Right renal cortex interstitium (tissue), 3 donors: ENCODE data around the gene MYBPC1. TPM values are rescaled to one million over a fixed set of nuclear protein-coding genes. Genes with fewer than 3 reads are reported as not detected.

Experiments used
- DNase-seq, 3 donors: peaks; one replicate each; pipeline ENCODE4 v3.0.0-alpha.2; 2013; ENCODE audit warnings: low read depth in 3 of 3, low spot score in 2 of 3
- polyA plus RNA-seq, 3 donors: library from polyadenylated mRNA; unstranded; fragments of 120-200 nt; gene quantifications; one replicate each; pipeline ENCODE4 v1.2.1, GENCODE V29; 2013; ENCODE audit not compliant: insufficient read length in 3 of 3

Gene MYBPC1
- polyA plus RNA-seq, 3 donors = not detected

- no peak for DNase-seq
These were observed 2.4 kb downstream of the MYBPC1 start for GRCh38 chr12:101597164-101597563.

GRCh38 chr12:101598483-101598882 lies 3.7 kb downstream of the MYBPC1 start:
- no peak for DNase-seq

DNA sequence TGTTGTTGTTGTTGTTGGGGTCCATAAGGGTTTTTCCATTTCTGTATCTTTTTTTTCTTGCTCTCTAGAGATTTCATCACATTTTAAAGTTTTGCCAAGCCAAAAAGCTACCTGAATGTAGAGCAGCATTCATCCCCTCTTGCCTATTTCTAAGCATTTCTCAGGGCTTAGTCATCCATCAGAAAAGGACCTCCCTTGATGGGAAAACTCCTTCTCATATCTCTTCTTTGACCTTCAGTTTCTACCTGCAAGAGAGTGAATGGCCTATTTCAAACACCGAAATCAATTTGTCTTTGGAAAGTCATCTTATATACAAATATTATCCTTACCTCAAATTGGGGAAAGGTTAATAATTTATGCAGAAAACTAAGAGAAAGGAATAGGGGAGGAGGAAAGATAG lies 4.5 kb downstream of the MYBPC1 start:
- DNase-seq = no peak

DNA sequence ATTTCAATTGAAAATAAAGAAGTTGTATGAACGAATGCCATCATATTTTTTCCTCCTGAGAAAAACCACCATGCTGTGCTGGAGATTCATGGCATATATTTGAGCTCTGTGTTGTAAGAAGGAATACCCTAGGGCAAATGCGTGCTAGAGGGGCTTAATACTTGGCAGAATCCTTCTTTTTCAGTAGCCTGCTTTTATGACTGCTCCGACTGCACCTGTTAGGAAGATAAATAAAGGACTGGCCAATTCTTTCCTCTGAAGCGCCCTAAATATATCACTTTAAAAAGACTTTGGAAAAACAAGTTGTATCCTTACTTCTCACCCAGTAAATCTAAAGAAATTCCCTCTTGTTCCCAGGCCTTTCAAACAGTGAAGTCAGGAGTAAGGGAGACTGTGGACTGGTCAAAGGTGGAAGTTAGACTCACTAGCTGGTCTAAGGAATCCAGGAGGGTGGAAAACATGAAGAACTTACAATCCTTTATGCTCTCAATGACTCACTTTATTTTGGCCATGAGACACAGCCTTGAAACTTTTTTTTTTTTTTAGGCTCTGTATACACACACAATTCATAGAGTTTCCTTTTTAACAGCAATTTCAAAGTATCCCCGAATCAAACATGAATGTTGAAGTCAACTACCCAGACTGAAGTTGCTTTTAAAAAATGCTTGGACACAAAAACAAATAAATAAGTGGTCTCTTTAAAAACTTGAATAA lies 5.2 kb downstream of the MYBPC1 start:
- DNase-seq = no peak

- DNase-seq = no peak
These were observed 9.4 kb downstream of the MYBPC1 start for GRCh38 chr12:101604132-101604531.

DNA sequence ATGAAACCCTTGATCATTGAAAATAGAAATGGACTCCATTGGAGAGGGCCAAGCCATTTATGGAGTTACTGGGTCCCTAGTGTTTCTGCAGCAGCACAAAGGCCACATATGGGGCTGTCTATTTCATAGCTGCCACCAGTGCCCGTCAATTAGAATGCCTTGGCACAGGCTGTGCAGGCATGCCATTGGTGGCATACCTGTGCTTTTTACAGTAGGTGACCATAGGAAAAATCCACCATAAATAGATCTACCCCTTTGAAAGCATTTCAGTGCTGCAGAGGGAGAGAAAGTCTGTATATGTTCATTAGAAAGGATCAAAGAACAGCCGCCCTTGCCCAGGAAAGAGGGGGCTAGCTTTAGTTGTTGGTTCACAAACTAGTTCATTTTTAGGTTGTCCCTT lies 13.1 kb downstream of the MYBPC1 start:
- DNase-seq = no peak

GRCh38 chr12:101608301-101609133 lies 13.7 kb downstream of the MYBPC1 start:
- no peak for DNase-seq

- DNase-seq = no peak
These were observed 14.4 kb downstream of the MYBPC1 start for GRCh38 chr12:101609198-101609597.

DNA sequence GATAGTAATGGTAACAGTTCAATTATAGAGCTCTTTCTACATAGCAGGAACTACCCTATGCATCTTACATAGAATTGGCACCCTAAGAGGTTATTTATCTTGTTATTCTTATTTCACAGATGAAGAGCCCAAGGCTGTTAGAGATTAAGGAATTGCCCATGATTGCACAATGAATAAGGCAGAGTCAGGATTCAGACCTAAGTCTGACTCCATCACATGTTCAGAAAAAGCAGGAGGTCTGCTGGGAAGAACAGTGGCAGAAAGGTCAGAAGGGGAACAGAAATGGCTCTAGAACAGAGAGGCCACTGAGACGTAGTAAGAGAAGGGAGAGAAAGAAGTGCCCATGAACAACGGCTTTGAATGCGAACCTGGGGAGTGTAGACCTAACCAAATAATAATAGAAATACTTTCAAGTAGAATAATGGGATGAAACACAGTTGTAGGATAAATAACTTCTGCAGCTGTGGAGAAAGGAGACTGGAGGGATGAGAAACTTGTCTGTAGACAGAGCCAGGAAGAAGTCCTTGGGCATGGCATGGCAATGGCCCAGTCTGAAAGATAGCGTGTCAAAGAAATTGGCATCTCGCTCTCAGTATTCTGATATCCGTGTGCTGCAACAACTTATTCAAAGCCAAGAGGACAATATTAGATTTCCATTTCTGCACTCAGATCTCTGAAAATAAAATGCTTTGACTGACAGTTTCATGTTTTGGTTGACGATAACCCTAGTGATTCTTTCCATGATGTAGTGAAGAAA lies 17.6 kb downstream of the MYBPC1 start:
- DNase-seq = no peak

DNA sequence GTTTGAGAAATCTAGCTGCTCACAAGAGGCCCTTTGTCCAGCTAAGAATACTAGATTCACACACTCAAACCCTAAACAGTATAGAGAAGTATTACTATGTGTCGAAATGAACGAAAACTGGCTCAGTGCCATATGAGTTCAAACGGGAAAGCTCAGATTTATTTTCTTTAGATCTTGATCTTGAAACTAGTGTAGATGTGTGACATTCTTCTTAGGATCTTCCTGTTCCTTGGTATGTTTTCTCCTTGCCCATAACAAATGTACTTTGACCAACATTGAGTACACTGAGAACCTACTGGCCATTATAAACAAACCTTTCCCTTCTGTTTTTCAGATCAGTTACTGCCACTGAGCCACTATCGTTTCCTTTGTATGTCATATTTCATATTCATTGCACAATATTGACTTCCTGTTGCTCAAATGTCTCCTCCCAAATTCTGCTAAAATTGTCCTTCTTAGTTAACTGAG lies 21.3 kb downstream of the MYBPC1 start:
- no peak for DNase-seq

DNA sequence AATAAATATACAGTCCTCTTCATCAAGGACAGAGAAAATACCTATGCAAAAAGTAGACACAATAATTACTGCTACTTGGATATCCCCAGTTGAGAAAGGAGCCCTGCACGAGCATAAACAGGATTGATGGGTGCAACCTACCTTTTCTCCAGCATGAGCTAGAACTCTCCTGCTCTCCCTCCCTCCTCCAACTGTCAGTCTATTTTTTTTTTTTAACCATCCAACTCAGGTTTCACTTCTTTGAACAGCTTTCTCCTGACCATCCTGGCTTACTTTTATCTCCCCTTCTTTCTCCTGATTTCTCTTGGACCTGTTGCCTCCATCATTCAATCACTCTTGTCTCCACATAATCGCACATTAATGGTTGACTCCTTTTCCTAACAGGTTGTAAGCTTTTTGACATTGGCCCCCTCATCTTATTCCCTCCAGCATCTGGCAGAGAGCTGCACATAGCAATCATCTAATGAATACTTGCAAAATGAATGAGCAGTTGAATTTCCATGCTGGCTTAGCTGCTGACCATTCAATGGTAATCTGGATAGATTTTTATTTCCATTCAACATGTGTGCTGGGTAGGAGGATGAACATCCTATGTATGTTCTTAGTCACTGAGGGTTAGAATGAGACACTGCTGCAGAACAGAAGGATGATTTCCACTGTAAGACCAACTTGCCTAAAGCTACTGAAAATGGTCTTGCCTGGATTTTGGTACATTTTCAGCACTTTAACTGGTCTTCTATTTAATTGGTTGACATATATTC lies 24.4 kb downstream of the MYBPC1 start:
- DNase-seq = no peak

- DNase-seq = no peak
These were observed 25.3 kb downstream of the MYBPC1 start for GRCh38 chr12:101619858-101620761.

GRCh38 chr12:101620762-101621133 lies 26.0 kb downstream of the MYBPC1 start:
- no peak for DNase-seq

DNA sequence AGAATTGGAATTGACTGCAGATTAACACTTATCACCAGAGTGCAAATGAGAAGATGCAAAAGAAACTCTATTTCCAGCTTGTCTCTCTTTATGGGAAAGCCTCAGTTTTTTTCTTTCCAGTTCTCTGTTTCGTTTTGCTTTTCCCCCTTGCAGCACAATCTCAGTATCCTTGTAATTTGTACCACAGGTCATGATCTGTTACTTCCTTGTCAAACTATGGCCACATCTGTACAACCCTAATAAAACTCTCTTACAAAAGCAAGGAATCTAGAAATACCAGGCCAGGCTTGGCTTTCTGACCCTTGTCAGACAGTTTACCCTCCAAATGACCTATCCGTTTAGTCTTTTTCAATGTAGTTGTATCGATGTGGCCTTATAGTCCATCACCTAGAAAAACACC lies 33.9 kb downstream of the MYBPC1 start:
- DNase-seq = no peak

DNA sequence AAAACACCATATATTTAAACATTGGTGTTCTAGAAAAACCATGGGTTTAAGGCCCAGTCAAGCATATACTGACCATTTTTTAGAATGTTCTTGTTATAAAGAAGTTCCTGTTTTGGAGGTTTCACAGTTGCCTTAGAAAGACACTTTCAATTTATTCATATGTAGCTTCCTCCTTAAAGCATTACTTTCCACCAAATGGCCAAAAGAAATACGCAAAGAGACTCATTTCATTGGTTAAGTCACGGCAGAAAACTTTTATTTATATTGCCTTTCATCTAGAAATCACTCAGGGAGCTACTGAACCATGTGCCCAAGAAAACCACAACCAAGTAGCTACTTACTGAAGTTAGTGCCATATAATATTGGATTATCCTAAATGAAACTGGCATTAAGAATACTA lies 40.0 kb downstream of the MYBPC1 start:
- DNase-seq = no peak

DNA sequence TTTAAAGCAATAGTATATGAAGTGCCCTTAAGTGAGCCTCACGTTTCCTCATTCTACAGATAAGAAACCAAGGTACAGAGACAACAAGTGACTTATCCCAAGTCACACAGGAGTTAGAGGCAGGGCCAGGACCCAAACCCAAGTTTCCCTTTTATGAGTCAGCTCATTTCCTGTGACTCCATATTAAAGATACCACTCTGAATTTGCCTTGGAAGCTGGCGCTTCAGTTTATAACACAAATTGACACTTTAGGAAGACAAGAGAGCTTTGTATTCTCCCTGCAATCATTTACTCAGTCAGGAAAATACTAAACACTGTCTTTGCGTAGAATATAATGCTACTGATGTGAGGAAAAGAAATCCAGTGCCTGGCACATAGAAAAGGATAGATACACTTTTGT lies 43.2 kb downstream of the MYBPC1 start:
- no peak for DNase-seq

DNA sequence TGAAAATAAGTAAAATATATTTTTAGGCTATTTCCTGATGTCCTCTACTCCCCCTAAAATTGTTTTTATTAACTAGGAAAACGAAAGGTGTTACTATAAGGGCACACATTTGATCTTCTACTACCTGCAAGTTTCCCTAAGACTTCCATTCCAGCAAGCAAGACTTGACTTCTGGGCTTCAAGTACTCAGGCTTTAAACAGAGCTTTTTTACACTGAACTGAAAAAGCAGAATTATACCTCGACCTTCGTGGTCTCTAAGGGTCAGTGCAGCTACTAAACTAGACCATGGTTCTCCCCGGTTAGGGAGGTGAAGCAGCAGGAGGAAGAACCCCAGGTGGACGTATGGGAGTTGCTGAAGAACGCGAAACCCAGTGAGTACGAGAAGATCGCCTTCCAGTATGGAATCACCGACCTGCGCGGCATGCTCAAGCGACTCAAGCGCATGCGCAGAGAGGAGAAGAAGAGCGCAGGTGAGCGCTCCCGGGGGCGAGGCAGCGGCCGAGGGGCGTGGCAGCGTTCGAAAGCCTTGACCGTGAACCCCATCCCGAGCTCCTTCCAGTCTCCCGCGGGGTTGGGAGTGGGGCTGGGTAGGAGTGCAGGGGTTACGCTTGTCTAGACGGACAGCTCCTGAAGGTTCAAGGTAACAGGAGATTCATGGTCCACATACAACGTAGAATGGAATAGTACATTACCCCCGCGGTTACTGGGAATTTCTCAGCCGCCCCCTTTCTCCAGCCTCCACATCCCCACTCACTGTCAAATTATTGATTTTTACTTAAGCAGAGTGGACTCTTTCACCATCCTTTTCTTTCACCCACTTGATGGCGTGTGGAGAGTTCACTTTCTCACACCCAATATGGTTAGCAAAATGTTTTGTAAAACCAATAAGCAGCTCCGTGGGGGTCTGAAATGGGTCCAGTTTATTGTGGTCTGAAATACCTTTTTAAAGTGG lies 47.6 kb downstream of the MYBPC1 start:
- peak in 2 of 3 donors; percentile 6 to 10 for DNase-seq

DNA sequence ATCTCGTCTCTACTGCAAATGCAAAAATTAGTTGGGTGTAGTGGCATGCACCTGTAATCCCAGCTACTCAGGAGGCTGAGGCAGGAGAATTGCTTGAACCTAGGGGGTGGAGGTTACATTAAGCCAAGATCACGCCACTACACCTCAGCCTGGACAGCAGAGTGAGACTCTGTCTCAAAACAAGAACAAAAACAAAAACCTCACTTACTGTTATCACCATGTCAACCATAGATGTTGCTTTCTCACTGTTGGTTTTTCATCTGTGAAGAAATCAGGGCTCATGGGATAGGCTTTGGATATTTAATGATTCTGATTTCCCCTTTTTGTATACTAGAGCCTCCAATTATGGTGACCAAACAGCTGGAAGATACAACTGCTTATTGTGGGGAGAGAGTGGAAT lies 52.9 kb downstream of the MYBPC1 start:
- DNase-seq = no peak
